Measurements from ENCODE around the gene TSPAN11. TPM values are rescaled to one million over a fixed set of nuclear protein-coding genes. Genes with fewer than 3 reads are reported as not detected.

The TSPAN11 gene
- total and polyA plus RNA-seq, 2 of the 8 experiments (the other 6 are each of a cell fraction or from before 2014, with no cell fraction given) = 3.9 to 8.2 TPM

Other genes starting within 250 kb of the TSPAN11 start
- gene IPO8, start 230.9 kb upstream of the TSPAN11 start, total RNA-seq (2021; fragmentation: NEBNext Ultra II Directional; extraction: Animal tissue kit (Norgen Biotek cat#: 25700)) = 51.0 and 59.8 TPM in 2 replicates
- 7.2 and 10.2 TPM in 2 replicates for gene IPO8, start 230.9 kb upstream of the TSPAN11 start, polyA plus RNA-seq (2011; rRNA removed)
- 51.5 and 52.0 TPM in 2 replicates for gene CAPRIN2, start 171.8 kb upstream of the TSPAN11 start, total RNA-seq (2021; fragmentation: NEBNext Ultra II Directional; extraction: Animal tissue kit (Norgen Biotek cat#: 25700))
- gene CAPRIN2, start 171.8 kb upstream of the TSPAN11 start, polyA plus RNA-seq (2011; rRNA removed) = 20.1 and 24.8 TPM in 2 replicates
- 135 and 141 TPM in 2 replicates for gene DDX11, start 147.1 kb downstream of the TSPAN11 start, total RNA-seq (2021; fragmentation: NEBNext Ultra II Directional; extraction: Animal tissue kit (Norgen Biotek cat#: 25700))
- 61.6 and 77.3 TPM in 2 replicates for gene DDX11, start 147.1 kb downstream of the TSPAN11 start, polyA plus RNA-seq (2011; rRNA removed)

Data from H1 (cell line).